SKM-1 treated with dmso at 0.1 percent for 144 hours (cell line): ENCODE data around the gene SETD4.
A peak's percentile ranks its signal among the peaks of the same experiment; 100 is the strongest.

Experiments
- DNase-seq: peaks from one replicate; lab custom pipeline; 2025; ENCODE audit not compliant: unreplicated experiment; lab: John Stamatoyannopoulos, UW

The SETD4 gene

DNA sequence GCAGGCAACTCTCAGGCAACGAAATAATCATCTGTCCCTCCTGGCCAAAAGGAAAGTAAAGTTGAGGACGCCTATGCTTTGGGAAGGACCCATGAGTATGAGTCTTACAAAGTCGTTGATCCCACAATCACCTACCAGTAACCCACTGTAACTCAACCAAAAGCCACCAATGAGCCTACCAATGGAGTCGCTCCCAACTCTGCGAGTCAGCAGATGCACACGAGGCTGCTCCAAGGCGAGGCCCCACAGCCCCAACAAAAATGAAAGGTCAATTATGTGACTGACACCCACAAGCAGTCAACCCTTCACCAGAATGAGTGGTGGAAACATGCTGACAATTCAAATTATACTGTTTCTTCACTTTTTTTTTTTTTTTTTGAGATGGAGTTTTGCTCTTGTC lies 12.0 kb downstream of the SETD4 start:
- DNase-seq, result no peak

DNA sequence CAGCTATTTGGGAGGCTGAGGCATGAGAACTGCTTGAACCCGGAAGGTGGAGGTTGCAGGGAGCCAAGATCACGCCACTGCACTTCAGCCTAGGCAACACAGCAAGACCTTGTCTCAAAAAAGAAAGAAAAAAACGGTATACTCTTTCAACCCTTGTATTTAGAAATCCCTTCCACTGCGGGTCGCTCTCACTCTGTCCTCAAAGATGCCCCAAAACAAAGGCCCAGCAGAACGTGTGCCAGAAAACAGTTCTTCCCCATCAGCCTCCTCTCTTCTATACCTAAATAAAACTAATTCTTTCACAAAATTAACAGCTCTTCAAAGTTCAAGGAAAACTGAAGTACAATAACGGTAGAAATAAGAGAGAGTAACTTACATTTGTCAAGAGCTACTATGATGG lies 13.2 kb downstream of the SETD4 start:
- DNase-seq, result no peak

DNA sequence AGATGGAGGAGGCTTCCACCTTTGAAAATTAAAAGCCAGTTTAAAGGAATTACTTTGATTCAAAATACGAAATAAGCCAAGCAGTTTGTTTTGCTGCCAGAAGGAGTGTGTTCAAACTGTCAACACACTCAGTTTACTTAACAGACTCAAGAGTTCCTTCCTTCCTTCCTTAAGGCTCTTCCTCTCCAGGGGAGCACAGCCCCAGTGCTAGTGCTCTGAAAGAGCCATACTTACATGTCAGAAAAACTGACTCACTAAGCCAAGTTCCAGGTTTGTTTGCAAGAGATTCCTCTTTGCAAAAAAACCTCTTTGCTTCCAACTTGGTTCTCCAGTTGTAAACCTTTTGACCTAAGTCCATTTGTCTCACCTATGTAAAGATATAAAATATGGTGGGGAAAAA lies 14.3 kb downstream of the SETD4 start:
- DNase-seq, result no peak

DNA sequence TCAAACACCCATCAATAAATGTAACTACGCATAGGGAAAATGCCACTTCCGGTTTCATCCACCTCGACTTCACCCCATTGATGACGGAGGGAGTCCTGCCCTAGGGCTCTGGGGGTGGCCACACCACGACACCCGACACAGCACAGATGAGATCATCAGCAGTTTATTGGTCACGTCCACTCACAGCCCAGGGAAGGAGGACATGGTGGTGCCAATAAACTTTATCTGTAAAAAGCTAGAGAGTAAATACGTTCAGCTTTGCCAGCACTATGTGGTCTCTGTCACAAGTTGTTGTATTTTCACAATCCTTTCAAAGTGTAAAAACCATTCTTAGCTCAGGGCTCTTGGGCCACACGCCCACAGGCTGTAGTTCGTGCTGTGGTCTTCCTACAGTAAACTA lies 16.3 kb downstream of the SETD4 start:
- no peak for DNase-seq

DNA sequence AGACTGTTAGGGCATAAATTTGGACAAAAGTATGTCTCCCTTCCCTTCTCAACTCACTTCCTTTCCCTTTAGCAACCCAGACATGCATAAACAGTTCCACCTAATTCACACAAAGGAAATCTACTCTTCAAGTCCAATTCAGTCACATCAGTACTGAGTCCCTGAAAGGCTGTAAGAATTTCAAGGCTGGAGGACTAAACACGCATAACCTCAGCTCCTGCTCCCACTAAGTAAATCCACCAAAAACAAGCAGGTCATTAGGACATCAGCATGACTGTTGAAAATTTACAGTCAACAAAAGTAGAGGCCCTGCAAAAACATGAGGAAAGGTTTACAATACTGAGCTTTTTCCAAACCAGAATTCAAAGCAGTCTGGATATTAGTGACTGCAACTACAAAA lies 18.4 kb downstream of the SETD4 start:
- no peak for DNase-seq

DNA sequence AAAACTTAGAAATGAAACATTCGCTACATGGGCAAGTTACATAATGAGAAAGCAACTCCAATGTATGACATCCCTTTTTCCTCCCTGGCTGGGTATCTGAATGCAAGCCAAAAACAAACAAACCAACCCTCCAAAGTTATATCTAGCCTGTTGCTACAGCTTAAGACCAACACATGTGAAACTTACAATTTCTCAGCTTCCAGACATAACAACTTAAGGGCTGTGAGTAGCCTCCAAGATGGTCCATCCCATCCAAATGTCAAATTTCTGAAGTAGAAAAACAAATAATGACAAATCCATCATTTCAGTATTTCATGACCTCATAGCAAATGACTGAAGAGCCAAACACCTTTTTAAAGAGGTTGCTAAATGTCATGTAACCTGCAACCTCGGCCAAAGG lies 19.9 kb downstream of the SETD4 start:
- no peak for DNase-seq

DNA sequence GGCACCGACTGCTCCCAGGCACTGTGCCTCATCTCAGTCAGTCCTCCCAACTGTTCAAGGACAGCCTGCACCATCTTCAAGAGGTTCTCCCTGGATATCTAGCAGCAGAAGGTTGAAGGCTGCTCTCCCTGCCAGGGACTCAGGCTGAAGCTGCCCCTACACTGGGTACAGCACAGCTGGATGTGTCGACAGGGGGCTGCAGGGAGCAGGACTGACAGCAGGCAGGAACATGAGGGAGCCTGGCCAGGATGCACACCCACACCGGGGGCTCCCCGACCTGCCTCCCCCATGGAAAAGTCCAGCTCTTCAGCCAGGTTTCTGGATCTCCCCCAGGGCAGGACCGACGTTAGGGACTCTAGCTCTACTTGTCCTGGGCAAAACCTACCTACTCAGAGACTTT lies 20.5 kb downstream of the SETD4 start:
- no peak for DNase-seq

DNA sequence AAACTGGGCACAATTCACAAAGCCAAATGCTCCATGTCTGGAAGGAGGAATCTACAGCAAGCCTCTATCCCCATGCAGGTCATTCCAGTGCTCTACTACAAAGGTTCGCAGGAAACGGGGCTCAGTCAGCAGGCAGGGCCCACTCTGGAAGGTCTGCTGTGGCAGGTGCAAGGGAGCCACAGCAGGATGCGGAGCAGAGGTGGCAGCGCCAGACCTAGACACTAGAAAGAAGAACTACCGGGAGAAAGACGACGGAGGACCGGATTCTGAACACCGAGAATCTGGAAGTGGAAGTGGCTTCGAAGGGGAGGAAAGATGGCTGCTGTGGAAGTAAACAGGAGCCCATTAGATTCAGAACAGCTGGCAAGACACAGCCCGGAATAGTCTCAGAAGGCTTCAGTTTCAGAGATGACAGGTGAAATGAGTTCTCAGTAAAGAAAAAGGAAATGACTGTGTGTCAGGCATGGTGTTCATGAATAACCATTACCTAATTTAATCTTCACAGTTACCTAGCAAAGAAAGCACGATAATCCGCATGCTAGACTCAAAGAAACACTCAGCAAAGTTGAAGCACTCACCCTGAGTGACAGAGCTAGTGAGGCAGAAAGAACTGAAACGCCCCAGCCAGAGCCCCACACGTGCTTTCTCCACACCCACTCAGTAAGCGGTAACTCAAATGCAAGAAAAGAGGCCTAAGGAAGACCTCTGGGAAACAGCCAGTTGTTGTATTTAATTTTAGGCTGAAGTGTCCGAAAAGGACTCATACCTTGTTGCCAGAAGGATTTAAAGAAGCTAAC lies 21.4 kb downstream of the SETD4 start:
- DNase-seq, result no peak

DNA sequence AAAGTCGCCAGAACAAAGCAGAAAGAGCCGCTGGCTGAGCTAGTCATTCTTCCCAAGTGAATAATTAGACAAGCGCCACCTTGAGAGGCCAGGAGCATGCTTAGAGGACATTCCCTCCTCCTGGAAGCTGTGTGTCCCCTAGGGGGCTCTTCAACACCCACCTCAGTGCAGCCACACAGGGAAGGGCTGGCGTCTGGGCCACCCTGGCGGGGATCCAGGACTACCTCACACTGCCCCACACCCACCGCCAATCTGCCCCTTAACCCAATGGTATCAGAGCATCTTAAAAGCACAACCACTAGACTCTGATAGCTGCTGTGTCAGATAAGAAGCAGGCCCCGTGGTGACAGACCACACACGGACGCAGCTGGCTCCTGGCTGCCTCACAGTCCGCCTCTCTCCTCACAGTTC lies 24.9 kb downstream of the SETD4 start:
- DNase-seq, result no peak

DNA sequence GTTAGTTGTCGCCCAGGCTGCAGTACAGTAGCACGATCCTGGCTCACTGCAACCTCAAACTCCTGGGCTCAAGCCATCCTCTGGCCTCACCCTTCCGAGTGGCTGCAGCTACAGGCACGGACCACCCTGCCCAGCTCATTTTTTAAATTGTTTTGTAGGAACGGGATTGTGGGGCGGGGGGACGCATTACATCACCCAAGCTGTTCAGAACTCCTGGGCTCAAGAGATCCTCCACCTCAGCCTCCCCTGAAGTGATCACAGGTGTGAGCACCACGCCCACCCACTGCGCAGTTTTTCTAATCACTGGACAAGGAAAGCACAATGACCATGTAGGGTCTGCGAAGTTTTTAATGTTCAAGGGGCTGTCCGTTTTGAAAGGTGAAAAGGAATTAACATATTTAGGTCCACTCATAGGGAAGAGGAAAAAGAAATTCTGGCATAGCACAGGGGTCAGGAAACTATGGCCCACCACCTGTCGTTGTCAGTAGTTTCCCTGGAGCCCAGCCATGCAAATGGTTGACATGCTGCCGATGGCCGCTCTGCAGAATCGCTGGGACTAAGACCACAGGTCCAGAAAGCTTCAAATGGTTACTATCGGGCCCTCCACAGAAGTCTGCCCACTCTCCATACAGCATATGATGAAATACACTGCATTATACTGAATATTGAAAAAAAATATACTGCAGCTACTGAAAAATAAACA lies 26.0 kb downstream of the SETD4 start:
- no peak for DNase-seq

DNA sequence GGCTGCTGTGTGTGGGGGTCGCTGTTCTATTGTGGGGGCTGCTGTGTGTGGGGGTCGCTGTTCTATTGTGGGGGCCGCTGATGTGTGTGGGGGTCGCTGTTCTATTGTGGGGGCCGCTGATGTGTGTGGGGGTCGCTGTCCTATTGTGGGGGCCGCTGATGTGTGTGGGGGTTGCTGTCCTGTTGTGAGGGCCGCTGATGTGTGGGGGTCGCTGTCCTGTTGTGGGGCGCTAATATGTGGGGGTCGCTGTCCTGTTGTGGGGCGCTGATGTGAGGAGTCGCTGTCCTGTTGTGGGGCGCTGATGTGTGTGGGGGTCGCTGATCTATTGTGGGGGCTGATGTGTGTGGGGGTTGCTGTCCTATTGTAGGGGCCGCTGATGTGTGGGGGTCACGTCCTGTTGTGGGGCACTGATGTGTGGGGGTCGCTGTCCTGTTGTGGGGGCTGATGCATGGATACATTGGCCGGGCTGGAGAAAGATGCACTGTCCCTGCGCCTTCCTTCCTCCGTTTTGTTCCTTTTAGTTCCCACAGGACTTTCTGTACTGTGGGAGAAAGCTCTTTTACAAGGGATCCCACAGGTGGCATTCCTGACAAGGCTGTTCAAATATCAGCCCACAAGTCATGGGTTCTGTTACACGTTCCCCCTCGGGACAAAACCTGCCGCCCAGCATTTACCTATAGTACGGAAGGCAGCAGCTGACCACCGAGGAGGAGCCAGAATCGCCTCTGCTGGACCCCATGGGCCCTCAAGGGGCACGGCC lies 27.5 kb downstream of the SETD4 start:
- DNase-seq, result no peak

DNA sequence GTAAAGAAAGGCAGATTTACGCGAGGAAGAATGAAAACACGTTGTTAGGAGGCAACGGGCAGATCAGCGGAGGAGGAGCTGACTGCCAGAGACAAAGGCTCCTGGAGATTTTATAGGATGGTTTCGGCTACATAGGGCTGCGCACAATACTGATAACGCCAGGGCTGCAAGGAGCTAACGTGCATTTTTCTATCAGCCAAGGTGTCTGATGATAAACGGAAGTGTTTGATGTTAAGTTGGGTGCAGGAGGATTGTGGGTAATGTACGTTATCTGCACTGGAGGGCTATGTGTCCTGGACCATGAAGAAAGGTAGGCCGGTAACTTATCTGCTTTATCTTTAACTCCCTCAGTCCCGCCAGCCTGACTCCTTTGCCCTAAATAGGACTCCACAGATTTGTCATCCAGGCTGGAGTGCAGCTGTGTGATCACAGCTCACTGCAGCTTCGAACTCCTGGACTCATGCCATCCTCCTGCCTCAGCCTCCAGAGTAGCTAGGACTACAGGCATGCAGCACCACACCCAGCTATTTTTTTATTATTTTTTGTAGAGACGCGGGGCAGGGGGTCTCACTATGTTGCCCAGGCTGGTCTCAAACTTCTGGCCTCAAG lies 29.6 kb downstream of the SETD4 start:
- DNase-seq, result no peak

DNA sequence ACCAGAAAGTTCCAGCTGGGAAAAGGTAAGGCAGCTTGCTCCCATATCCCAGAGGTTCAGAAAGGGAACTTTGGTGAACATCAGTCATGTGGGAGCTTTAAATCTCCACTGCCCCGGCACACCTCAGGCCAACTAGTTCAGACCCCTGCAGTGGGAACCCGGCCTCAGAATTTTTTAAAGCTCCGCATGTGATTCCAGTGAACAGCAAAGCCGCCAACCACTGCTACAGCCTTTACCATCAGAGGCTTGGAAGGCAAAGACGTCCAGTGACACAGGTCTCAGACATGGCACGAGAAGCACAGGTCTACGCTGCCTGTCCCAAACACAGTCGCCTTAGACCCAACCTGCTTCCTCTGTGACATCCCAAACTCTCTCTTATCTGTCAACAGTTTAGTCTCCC lies 31.0 kb downstream of the SETD4 start:
- no peak for DNase-seq

DNA sequence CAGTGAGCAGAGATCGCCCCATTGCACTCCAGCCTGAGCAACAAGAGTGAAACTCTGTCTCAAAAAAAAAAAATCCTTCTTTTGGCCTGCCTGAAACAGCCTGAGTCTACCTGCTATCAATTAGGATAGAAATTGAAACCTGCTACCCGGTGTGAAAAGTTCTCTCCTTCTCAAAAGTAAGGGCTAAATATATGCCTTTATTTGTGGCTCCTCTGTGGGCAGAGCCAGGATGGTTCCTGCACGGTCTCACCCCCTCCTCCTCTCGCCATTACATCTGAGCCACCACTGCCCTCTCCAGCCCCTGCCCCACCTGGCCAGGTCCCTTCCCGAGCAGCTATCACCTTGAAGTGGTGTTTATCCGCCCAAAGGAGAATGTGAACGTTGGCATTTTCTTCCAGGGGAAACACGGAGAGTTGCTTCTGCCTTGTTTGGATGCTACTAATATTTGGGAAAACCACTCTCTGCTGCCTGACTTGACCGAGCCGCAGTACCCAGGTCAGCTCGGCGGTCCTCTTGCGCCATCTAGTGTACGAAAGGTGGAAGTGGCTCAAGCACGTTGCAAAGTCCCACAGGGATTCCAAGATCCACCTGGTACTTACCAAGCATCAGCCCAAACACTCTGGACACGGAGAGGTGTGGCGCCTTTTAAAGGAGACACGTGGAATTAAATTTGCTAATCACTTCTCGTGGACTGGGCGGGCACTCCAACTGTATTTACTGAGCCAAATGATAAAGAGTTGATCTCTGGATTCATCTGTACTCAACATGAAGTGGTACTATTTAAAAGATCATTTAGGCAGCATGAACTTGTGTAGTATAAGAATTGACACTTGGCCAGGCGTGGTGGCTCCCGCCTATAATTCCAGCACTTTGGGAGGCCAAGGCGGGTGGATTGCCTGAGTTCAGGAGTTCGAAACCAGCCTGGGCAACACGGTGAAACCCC lies 31.9 kb downstream of the SETD4 start:
- peak; percentile 58 for DNase-seq

DNA sequence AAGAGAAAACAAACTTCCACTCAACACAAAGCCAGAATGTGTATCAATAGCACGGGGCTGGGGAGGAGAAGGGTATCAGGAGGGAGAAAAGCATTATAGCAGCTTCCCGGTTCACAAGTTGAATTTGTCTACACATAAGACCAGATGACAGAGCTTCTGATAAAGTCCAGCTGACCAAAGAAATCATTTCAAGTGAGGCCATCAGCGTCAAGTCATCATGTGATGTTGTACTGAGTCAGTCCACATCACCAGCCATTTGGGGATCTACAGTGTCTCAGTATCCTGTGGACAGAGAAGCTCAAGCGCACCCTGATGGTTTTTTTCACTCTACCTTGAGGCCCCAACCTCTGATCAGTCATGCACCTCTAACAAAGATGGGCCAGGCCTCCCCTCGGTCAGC lies 33.0 kb downstream of the SETD4 start:
- no peak for DNase-seq

DNA sequence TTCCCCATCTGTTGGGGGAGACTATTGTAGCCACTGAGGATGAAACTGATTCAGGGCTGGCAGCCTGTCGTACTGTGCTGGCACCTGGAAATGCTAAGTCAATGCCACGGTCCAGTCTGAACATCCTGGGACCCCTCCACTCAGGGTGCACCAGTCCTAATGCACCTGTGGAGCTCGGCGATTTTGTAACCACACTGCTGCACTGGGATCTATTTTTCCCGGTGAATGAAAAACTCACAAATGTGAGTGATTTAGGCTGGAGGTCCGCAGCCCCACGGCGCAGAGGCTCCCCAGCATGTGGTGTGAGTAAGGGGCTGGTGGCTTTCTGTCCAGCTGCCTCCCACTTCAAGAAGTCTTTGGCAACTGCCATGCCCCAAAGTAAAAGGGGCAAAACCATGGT lies 35.5 kb downstream of the SETD4 start:
- no peak for DNase-seq

DNA sequence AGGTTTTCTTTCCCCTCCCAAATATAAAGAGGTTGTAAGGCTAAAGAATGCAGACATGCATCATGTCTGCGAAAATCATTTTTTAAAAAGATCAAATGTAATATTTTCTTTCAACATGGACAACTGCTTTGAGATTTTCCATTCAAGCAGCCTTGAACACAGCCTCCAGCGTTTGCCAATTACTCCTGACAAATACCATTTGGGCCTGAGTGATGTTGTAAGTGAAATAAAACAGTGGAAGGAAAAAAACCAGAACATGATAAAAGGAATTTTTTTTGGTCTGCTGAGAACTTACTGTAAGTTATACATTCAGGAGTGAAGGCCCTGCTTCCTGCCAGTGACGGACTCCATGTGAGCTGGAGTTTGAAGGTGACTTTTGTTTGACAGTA lies 37.2 kb downstream of the SETD4 start:
- no peak for DNase-seq

DNA sequence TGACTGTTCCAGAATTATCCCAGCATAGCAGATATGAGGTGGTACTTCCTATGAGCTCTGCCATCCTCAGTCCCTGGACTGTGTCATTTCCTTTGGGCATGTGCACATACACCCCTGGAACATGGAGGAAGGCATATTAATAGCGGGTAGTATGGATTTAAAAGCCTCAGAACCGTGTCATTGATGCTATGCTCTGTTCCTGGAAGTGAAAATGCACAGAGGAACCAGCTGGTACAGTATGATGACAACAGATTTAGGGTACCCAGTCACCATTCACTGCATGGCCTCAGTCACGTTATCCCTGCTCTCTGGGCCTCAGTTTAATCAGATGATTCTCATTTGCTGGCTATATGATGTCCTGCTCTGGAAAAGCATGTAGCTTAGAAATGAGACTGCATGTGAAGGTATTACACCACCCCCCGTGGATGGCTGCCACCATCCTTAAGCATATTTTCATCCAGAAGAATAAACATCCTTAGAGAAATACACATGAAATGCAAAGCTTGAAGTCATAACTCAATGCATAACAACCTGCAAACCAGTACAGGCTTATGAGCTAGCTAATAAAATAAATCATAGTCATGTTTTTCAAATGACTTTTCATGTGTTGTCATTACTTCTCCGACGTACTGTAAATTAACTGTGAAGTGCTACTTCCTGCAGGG lies 37.8 kb downstream of the SETD4 start:
- DNase-seq, result no peak

DNA sequence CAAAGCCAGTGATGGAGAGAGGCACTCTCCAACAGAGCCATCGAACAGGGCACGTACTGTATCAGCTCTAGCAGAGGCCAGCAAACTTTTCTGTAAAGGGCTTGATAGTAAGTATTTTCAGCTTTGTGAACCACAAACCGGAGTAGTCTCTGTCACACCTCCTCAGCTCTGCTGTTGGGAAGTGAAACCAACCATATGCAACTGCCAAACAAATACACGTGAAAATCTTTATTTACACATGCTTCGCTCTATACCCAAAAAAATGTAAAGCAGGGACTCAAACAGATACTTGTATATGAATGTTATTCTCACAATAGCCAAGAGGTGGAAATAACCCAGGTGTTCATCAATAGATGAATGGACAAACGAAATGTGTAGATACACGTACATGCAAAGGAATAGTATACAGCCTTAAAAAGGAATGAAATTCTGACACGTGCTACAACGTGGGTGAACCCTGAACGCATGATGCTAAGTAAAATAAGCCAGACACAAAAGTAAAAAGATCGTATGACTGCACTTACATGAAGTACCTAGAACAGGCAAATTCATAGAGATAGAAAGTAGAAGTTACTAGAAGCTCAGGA lies 39.0 kb downstream of the SETD4 start:
- DNase-seq, result no peak

DNA sequence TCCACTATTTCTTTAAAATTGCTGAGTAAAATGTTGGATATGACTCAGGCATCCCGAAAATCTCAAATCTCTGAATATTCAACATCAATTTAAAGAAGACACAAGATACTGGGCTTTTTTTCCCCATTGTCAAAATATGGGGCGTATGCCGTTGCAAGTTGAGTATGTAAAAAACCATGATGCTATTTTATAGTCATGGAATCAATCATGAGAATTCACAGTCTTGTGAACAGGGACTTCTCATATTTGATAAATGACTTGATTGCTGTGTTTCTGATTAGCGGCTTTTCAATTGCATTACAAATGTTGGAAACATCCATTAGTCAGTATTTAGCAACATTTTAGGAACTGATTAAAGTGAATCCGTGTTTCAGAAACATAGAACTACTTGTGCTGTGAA lies 45.3 kb downstream of the SETD4 start:
- DNase-seq, result no peak
